ENCODE results near the gene NT5C2. TPM values are rescaled to one million over a fixed set of nuclear protein-coding genes. Genes with fewer than 3 reads are reported as not detected.
"Not testable (repeated sequence)": the region's sequence is repeated elsewhere in the genome, so short reads cannot be mapped to it uniquely, and the experiment has no call there.

NT5C2 gene
- total RNA-seq, 2 donors from 2014 or later: 105 to 114 TPM

DNA sequence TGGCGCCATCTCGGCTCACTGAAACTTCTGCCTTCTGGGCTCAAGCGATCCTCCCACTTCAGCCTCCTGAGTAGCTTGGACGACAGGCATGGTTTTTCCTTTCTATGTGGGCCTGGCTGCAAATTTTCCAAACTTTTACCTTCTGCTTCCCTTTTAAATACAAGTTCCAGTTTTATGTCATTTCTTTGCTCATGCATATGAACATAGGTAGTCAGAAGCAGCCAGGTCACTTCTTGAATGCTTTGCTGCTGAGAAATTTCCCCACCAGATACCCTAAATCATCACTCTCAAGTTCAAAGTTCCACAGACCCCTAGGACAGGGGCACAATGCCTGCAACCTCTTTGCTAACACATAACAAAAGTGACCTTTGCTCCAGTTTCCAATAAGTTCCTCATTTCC is 31.1 kb upstream of the NT5C2 start:
- Histone ChIP-seq H3K27ac (no peak overlapping the region), H3K4me1 (ENCODE audit: control insufficient read depth in 1 of 2, low read depth in 2 of 2) (peaks cover 3 to 18% of the 10 kb centered on the region in 2 donors), H3K4me3 (no peak overlapping the region), H3K27me3 (replicated peaks; ENCODE audit: insufficient read depth) (no peaks in the 10 kb centered on the region), H3K9me3 (peaks cover 17% of the 10 kb centered on the region), H3K36me3 (no peaks in the 10 kb centered on the region)
- no peak for DNase-seq (ENCODE audit: low spot score)
- ATAC-seq (ENCODE audit: insufficient number of reproducible peaks, low FRiP score, low read depth): no peak
- TF ChIP-seq, protein P1, sequence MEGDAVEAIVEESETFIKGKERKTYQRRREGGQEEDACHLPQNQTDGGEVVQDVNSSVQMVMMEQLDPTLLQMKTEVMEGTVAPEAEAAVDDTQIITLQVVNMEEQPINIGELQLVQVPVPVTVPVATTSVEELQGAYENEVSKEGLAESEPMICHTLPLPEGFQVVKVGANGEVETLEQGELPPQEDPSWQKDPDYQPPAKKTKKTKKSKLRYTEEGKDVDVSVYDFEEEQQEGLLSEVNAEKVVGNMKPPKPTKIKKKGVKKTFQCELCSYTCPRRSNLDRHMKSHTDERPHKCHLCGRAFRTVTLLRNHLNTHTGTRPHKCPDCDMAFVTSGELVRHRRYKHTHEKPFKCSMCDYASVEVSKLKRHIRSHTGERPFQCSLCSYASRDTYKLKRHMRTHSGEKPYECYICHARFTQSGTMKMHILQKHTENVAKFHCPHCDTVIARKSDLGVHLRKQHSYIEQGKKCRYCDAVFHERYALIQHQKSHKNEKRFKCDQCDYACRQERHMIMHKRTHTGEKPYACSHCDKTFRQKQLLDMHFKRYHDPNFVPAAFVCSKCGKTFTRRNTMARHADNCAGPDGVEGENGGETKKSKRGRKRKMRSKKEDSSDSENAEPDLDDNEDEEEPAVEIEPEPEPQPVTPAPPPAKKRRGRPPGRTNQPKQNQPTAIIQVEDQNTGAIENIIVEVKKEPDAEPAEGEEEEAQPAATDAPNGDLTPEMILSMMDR (IDR thresholded peaks at IDR 0.05): no peak

DNA sequence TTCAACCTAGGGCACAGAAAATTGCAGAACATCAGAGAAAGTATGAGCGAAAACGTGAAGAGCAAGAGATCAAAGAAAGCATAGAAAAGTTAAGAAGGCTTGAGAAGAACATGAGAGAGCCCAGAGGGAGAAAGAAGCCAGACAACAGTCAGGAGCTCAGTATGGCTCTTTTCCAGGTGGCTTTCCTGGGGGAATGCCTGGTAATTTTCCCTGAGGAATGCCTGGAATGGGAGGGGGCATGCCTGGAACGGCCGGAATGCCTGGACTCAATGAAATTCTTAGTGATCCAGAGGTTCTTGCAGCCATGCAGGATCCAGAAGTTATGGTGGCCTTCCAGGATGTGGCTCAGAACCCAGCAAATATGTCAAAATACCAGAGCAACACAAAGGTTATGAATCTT is 23.3 kb upstream of the NT5C2 start:
- not testable (repeated sequence) for DNase-seq (ENCODE audit: low spot score); H3K27me3 ChIP-seq (replicated peaks; ENCODE audit: insufficient read depth); H3K36me3 ChIP-seq; H3K27ac ChIP-seq; H3K4me3 ChIP-seq; H3K9me3 ChIP-seq; ATAC-seq (ENCODE audit: insufficient number of reproducible peaks, low FRiP score, low read depth); H3K4me1 ChIP-seq (ENCODE audit: control insufficient read depth in 1 of 2, low read depth in 2 of 2)

DNA sequence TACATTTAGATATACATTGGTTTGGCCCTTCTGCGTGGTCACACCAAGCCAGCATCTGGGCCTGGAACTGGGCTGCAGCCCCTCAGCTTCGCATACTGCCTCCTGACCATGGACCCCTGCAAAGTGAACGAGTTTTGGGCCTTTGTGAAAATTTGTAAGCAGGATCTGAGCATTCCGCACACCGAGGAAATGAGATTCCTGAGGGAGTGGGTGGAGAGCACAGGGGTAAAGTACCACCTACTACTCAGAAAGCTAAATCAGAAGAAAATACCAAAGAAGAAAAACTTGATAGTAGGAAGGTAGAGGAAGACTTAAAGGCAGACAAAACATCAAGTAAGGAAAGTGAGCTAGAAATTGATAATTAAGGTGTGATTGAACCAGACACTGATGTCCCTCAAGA is 22.5 kb upstream of the NT5C2 start:
- Histone ChIP-seq H3K4me1 (ENCODE audit: control insufficient read depth in 1 of 2, low read depth in 2 of 2) (peaks cover 5 to 7% of the 10 kb centered on the region in 2 donors), H3K9me3 (peaks cover 1% of the 10 kb centered on the region), H3K36me3 (no peaks in the 10 kb centered on the region), H3K27ac (no peak overlapping the region), H3K27me3 (replicated peaks; ENCODE audit: insufficient read depth) (no peaks in the 10 kb centered on the region), H3K4me3 (no peak overlapping the region)
- DNase-seq (ENCODE audit: low spot score) (no peak), ATAC-seq (ENCODE audit: insufficient number of reproducible peaks, low FRiP score, low read depth) (no peak)
- TF ChIP-seq, protein P1 (IDR thresholded peaks at IDR 0.05): no peak

DNA sequence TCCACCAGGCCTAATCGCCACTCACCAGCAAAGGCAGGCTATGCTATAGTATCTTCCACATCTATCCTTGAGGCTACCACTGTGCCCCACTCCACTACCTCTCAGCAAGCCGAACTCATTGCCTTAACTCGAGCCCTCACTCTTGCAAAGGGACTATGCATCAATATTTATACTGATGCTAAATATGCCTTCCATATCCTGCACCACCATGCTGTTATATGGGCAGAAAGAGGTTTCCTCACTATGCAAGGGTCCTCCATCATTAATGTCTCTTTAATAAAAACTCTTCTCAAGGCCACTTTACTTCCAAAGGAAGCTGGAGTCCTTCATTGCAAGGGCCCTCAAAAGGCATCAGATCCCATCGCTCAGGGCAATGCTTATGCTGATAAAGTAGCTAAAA is 17.2 kb upstream of the NT5C2 start:
- H3K36me3 ChIP-seq; H3K4me1 ChIP-seq (ENCODE audit: control insufficient read depth in 1 of 2, low read depth in 2 of 2); H3K4me3 ChIP-seq; H3K9me3 ChIP-seq; DNase-seq (ENCODE audit: low spot score); H3K27ac ChIP-seq; H3K27me3 ChIP-seq (replicated peaks; ENCODE audit: insufficient read depth); ATAC-seq (ENCODE audit: insufficient number of reproducible peaks, low FRiP score, low read depth): not testable (repeated sequence)

DNA sequence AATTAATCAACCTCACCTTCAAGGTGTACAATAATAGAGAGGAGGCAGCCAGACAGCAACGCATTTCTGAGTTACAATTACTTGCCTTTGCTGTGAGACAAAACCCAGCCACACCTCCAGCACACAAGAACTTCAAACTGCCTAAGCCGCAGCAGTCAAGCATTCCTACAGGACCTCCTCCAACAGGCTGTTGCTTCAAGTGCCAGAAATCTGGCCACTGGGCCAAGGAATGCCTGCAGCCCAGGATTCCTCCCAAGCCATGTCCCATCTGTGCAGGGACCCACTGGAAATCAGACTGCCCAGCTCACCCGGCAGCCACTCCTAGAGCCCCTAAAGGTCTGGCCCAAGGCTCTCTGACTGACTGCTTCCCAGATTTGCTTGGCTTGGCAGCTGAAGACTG is 14.6 kb upstream of the NT5C2 start:
- H3K9me3 ChIP-seq; ATAC-seq (ENCODE audit: insufficient number of reproducible peaks, low FRiP score, low read depth): not testable (repeated sequence)

DNA sequence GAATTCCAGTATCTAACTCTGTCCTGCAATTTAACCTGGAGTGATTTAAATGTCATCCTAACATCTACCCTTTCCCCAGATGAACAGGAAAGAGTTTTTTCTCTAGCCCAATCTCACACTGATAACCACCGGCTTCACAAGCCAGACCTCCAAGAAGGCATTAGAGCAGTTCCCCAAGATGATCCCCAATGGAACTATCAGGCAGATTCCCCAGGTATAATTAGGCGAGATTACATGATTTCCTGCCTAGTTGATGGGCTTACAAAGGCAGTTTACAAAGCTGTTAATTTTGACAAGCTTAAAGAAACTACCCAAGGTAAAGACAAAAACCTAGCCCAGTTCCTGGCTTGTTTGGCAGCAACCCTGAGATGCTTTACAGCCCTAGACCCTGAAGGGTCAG is 14.1 kb upstream of the NT5C2 start:
- no peak overlapping the region for H3K27ac ChIP-seq
- H3K27me3 ChIP-seq (replicated peaks; ENCODE audit: insufficient read depth): no peaks in the 10 kb centered on the region
- peaks cover 8% of the 10 kb centered on the region for H3K9me3 ChIP-seq
- no peak for DNase-seq (ENCODE audit: low spot score)
- H3K36me3 ChIP-seq: no peaks in the 10 kb centered on the region
- TF ChIP-seq, protein P1 (IDR thresholded peaks at IDR 0.05): no peak
- no peak overlapping the region for H3K4me3 ChIP-seq
- ATAC-seq (ENCODE audit: insufficient number of reproducible peaks, low FRiP score, low read depth): no peak
- H3K4me1 ChIP-seq (ENCODE audit: control insufficient read depth in 1 of 2, low read depth in 2 of 2): peaks cover 0 to 5% of the 10 kb centered on the region in 2 donors

More for the DNA sequence above, 14.6 kb upstream of the NT5C2 start:
- DNase-seq (ENCODE audit: low spot score); H3K4me3 ChIP-seq; H3K27me3 ChIP-seq (replicated peaks; ENCODE audit: insufficient read depth); H3K27ac ChIP-seq; H3K4me1 ChIP-seq (ENCODE audit: control insufficient read depth in 1 of 2, low read depth in 2 of 2); H3K36me3 ChIP-seq: not testable (repeated sequence)

DNA sequence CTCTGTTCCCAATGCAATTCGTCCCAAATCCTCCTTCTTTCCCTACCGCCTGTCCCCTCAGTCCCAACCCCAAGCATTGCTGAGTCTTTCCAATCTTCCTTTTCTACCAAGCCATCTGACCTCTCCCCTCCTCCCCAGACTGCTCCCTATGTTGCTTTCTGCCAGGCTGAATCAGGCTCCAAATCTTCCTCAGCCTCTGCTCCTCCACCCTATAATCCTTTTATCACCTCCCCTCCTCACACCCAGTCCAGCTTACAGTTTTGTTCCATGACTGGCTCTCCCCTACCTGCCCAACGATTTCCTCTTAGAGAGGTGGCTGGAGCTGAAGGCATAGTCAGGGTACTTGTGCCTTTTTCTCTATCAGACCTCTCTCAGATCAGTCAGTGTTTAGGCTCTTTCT is 13.6 kb upstream of the NT5C2 start:
- not testable (repeated sequence) for ATAC-seq (ENCODE audit: insufficient number of reproducible peaks, low FRiP score, low read depth); H3K4me3 ChIP-seq; H3K27ac ChIP-seq; H3K9me3 ChIP-seq; DNase-seq (ENCODE audit: low spot score); H3K36me3 ChIP-seq; H3K4me1 ChIP-seq (ENCODE audit: control insufficient read depth in 1 of 2, low read depth in 2 of 2); H3K27me3 ChIP-seq (replicated peaks; ENCODE audit: insufficient read depth)

DNA sequence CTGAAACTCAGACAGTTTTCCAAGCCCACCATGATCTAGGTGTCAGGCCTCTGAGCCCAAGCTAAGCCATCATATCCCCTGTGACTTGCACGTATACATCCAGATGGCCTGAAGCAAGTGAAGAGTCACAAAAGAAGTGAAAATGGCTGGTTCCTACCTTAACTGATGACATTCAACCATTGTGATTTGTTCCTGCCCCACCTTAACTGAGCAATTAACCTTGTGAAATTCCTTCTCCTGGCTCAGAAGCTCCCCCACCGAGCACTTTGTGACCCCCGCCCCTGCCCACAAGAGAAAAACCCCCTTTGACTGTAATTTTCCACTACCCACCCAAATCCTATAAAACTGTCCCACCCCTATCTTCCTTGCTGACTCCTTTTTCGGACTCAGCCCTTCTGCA is 12.3 kb upstream of the NT5C2 start:
- not testable (repeated sequence) for H3K4me3 ChIP-seq; ATAC-seq (ENCODE audit: insufficient number of reproducible peaks, low FRiP score, low read depth); H3K9me3 ChIP-seq; DNase-seq (ENCODE audit: low spot score); H3K36me3 ChIP-seq; H3K27ac ChIP-seq; H3K27me3 ChIP-seq (replicated peaks; ENCODE audit: insufficient read depth); H3K4me1 ChIP-seq (ENCODE audit: control insufficient read depth in 1 of 2, low read depth in 2 of 2)

Data from thoracic aorta (tissue), 2 donors.